ENCODE data around the gene PLEKHG2. TPM values are rescaled to one million over a fixed set of nuclear protein-coding genes. Genes with fewer than 3 reads are reported as not detected.

The PLEKHG2 gene
- total and polyA plus RNA-seq, 4 donors, result 2.1 to 4.5 (median 3.0) TPM

DNA sequence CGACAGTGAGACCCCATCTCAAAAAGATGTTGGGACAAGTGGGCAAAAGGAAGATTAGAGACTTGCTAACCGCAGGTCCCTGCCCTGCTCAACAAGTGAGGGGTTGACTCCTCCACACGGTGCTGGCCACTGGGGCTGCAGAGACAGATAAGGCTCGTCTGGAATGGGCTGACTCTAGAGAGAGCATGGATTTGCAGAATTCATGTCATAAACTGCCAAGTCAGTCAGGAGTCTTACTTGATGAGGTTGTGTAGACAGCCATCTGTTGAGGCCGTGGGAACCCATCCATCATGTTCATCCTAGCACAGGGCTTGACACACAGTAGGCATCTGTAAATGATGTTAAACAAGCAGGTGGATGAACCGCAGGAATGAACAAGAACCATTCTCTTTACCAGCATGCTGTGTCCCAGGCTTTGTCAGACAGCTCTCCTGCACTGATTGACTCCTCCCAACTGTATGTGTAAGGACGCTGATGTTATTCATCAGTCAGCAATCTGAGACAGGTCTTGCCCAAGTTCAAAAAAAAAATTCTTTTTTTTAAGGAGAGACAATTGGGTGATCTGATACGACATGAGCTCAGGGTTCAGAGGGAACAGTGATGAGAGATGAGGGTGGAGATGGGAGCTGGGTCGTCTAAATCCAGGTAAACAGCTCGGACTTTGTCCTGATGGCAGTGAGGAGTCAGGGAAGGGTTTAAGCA is 30.4 kb upstream of the PLEKHG2 start:
- Histone ChIP-seq H3K36me3 (ENCODE audit: control insufficient read depth in 4 of 4, insufficient read depth in 3 of 4, low read depth in 1 of 4, low read length in 3 of 4) (peaks cover 17 to 62% (median 35%) of the 10 kb centered on the region in 4 donors), H3K4me1 (ENCODE audit: control insufficient read depth in 4 of 4, insufficient read depth in 4 of 4, low read length in 3 of 4) (peaks cover 6 to 18% (median 15%) of the 10 kb centered on the region in 4 donors), H3K9me3 (ENCODE audit: control insufficient read depth in 4 of 4, low read length in 3 of 4) (no peaks in the 10 kb centered on the region), H3K4me3 (ENCODE audit: low read depth in 1 of 3, low read length in 3 of 3) (no peak overlapping the region), H3K9ac (ENCODE audit: low read depth in 1 of 2, low read length in 2 of 2) (no peak overlapping the region), H3K27ac (ENCODE audit: low read depth in 1 of 2, low read length in 2 of 2) (no peak overlapping the region), H3K27me3 (ENCODE audit: control insufficient read depth in 4 of 4, insufficient read depth in 4 of 4, low read length in 3 of 4) (no peaks in the 10 kb centered on the region)
- no peak for TF ChIP-seq RXRA (IDR thresholded peaks at IDR 0.05)
- TF ChIP-seq, protein P1, sequence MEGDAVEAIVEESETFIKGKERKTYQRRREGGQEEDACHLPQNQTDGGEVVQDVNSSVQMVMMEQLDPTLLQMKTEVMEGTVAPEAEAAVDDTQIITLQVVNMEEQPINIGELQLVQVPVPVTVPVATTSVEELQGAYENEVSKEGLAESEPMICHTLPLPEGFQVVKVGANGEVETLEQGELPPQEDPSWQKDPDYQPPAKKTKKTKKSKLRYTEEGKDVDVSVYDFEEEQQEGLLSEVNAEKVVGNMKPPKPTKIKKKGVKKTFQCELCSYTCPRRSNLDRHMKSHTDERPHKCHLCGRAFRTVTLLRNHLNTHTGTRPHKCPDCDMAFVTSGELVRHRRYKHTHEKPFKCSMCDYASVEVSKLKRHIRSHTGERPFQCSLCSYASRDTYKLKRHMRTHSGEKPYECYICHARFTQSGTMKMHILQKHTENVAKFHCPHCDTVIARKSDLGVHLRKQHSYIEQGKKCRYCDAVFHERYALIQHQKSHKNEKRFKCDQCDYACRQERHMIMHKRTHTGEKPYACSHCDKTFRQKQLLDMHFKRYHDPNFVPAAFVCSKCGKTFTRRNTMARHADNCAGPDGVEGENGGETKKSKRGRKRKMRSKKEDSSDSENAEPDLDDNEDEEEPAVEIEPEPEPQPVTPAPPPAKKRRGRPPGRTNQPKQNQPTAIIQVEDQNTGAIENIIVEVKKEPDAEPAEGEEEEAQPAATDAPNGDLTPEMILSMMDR (IDR thresholded peaks at IDR 0.05; ENCODE audit: low read depth, low read length, missing input control), result no peak
- TF ChIP-seq EGR1 (IDR thresholded peaks at IDR 0.05; ENCODE audit: low read depth in 2 of 2), result no peak
- TF ChIP-seq MAX (IDR thresholded peaks at IDR 0.05), result no peak
- TF ChIP-seq RAD21 (IDR thresholded peaks at IDR 0.05), result no peak
- TF ChIP-seq FOXA1 (IDR thresholded peaks at IDR 0.05), result no peak
- TF ChIP-seq TAF1 (conservative IDR thresholded peaks at IDR 0.05), result no peak
- no peak for TF ChIP-seq GABPA (IDR thresholded peaks at IDR 0.05 in 1 of 2, conservative IDR thresholded peaks at IDR 0.05 in 1 of 2)
- no peak for TF ChIP-seq JUND (IDR thresholded peaks at IDR 0.05)
- WGBS, result 81% methylated on average over 10 of the region's 10 CpGs
- DNase-seq (ENCODE audit: low spot score), result no peak

DNA sequence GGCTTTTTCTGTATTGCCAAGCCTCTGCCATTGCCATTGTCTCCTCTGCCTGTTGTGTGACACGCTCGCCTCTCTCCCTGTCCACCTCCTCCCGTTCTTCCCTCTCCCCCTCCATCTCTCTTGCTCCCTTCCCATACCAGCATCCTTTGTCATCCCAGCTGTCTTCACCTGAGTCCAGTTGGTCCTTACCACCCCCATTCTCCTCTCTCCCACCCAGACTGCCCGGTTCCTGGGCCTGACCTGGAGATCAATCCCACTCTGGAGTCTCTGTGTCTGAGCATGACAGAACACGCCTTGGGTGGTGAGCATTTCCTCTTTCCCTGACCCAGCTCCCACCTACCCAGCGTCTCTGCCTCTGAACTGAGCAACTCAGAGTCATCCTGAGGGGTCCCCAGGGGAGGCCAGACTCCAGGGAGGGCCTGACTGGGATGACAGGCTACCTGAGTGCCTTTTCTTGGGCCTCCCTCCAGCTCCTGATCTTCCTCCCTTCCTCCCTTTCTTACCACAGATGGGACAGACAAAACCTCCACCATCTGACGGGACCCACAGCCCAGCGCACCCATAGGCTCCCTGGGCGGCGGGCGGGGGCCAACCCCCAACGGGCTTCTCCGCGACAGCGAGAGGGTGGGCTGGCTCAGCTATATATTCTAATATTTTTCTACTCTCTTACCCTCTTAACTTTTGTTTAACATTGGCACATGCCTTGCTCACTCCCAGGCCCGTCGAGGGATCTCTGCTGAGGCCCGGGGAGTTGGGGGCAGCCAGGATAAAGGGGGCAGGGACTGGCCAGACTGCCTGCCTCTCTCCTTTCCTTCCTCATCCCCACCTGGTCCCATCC is 29.3 kb upstream of the PLEKHG2 start:
- Histone ChIP-seq H3K9me3 (ENCODE audit: control insufficient read depth in 4 of 4, low read length in 3 of 4) (no peaks in the 10 kb centered on the region), H3K27ac (ENCODE audit: low read depth in 1 of 2, low read length in 2 of 2) (no peak overlapping the region), H3K27me3 (ENCODE audit: control insufficient read depth in 4 of 4, insufficient read depth in 4 of 4, low read length in 3 of 4) (no peaks in the 10 kb centered on the region), H3K9ac (ENCODE audit: low read depth in 1 of 2, low read length in 2 of 2) (no peak overlapping the region), H3K4me3 (ENCODE audit: low read depth in 1 of 3, low read length in 3 of 3) (no peak overlapping the region), H3K36me3 (ENCODE audit: control insufficient read depth in 4 of 4, insufficient read depth in 3 of 4, low read depth in 1 of 4, low read length in 3 of 4) (peaks cover 14 to 69% (median 43%) of the 10 kb centered on the region in 4 donors), H3K4me1 (ENCODE audit: control insufficient read depth in 4 of 4, insufficient read depth in 4 of 4, low read length in 3 of 4) (peaks cover 3 to 6% (median 5%) of the 10 kb centered on the region in 4 donors)
- 95% methylated on average over 18 of the region's 18 CpGs for WGBS
- TF ChIP-seq RXRA (IDR thresholded peaks at IDR 0.05) (no peak), MAX (IDR thresholded peaks at IDR 0.05) (no peak), HNF4A (conservative IDR thresholded peaks at IDR 0.05) (no peak), TAF1 (conservative IDR thresholded peaks at IDR 0.05) (no peak), FOXA1 (IDR thresholded peaks at IDR 0.05) (no peak), FOXA2 (IDR thresholded peaks at IDR 0.05) (no peak)
- TF ChIP-seq, protein P2, sequence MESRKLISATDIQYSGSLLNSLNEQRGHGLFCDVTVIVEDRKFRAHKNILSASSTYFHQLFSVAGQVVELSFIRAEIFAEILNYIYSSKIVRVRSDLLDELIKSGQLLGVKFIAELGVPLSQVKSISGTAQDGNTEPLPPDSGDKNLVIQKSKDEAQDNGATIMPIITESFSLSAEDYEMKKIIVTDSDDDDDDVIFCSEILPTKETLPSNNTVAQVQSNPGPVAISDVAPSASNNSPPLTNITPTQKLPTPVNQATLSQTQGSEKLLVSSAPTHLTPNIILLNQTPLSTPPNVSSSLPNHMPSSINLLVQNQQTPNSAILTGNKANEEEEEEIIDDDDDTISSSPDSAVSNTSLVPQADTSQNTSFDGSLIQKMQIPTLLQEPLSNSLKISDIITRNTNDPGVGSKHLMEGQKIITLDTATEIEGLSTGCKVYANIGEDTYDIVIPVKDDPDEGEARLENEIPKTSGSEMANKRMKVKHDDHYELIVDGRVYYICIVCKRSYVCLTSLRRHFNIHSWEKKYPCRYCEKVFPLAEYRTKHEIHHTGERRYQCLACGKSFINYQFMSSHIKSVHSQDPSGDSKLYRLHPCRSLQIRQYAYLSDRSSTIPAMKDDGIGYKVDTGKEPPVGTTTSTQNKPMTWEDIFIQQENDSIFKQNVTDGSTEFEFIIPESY (IDR thresholded peaks at IDR 0.05), result no peak
- TF ChIP-seq, protein P1 (IDR thresholded peaks at IDR 0.05; ENCODE audit: low read depth, low read length, missing input control), result no peak
- DNase-seq (ENCODE audit: low spot score), result no peak
